Fibroblast of pulmonary artery (primary cell): ENCODE data around the gene KLKB1.

Experiments used
- DNase-seq: peaks from one replicate; pipeline ENCODE4 v3.0.0-alpha.2; 2010; ENCODE audit warnings: low read depth
- H3K4me3 ChIP-seq: replicated peaks from 2 replicates; pipeline ENCODE4 v1.5.1; 2011; ENCODE audit warnings: low read depth, mild to moderate bottlenecking, control low read depth, low read length, moderate library complexity
- CTCF ChIP-seq: IDR thresholded peaks from 2 replicates; pipeline ENCODE4 v1.5.1; 2011; ENCODE audit warnings: mild to moderate bottlenecking, control low read depth, low read length, inconsistent platforms; ENCODE audit errors: missing control alignments

KLKB1 gene

DNA sequence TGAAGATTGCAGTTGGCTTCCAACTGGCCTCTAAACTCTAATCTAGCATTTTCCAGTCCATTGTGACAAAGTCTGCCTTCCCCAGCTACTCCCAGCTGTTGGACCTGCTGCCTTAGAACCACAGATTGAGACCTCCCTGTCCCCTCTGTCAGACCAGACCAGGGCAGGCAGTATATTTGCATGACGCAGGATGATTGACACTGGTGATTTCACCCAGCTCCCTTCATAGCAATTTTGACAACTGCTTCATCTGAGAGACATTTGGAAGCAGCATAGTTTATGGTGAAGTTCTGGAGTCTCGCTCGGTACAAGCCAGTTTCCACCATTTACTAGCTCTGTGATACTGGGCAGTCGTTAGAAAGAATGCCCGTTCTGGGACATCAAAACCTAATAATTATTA is 33.5 kb upstream of the KLKB1 start:
- TF ChIP-seq CTCF: no peak

GRCh38 chr4:186196063-186196462 is 31.2 kb upstream of the KLKB1 start:
- TF ChIP-seq CTCF: no peak
- H3K4me3 ChIP-seq: no peak overlapping the region
- no peak for DNase-seq

More for the DNA sequence above, 33.5 kb upstream of the KLKB1 start:
- no peak for DNase-seq
- H3K4me3 ChIP-seq: no peak overlapping the region

DNA sequence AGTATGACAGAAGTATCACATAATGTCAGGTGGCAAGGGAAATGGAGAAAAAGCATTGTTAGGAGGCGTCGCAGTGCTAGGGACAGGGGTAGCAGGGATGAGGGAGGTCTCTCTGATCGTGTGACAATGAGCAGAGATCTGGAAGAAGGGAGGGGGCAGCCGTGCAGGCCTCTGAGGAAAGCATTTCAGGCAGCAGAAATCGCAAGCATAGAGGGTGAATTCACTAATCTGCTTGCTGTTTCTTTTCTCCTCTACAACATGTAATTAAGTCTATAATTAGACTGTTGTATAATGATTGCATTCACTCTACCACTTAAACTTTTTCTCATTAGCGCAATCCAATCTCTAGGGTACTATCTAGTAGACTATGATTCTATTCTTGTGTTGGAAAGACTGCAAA is 26.8 kb upstream of the KLKB1 start:
- no peak overlapping the region for H3K4me3 ChIP-seq
- no peak for DNase-seq
- TF ChIP-seq CTCF: no peak

DNA sequence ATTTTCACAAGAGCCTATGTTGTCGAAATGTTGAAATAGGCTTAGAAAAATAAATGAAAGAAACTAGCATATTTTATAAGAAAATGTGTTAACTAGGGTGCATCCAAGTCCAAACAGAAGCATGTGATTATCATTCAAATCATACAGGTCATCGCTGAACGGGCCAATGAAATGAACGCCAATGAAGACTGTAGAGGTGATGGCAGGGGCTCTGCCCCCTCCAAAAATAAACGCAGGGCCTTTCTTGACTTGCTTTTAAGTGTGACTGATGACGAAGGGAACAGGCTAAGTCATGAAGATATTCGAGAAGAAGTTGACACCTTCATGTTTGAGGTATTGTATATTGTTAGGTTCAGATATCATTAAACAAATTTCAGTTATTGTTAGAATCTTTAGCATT is 26.3 kb upstream of the KLKB1 start:
- TF ChIP-seq CTCF: no peak
- no peak for DNase-seq
- H3K4me3 ChIP-seq: no peak overlapping the region

- TF ChIP-seq CTCF: peak; percentile 70
- no peak overlapping the region for H3K4me3 ChIP-seq
- DNase-seq: peak; percentile 57
Measured at GRCh38 chr4:186201535-186202230, 25.6 kb upstream of the KLKB1 start.

GRCh38 chr4:186202490-186203140 is 24.7 kb upstream of the KLKB1 start:
- no peak for DNase-seq
- H3K4me3 ChIP-seq: no peak overlapping the region
- TF ChIP-seq CTCF: no peak

GRCh38 chr4:186203406-186203805 is 23.9 kb upstream of the KLKB1 start:
- H3K4me3 ChIP-seq: peak overlapping the region; percentile 54
- TF ChIP-seq CTCF: no peak
- peak; percentile 44 for DNase-seq
